HG03025 (cell line): Measurements from ENCODE around the gene GYG2.
"Not testable (repeated sequence)": the region's sequence is repeated elsewhere in the genome, so short reads cannot be mapped to it uniquely, and the experiment has no call there.

Experiments used
- ATAC-seq: cut with Tn5 transposase; IDR thresholded peaks from one replicate; pipeline ENCODE4 v1.9.1; 2021; ENCODE audit warnings: mild to moderate bottlenecking, moderate library complexity; ENCODE audit not compliant: unreplicated experiment, low FRiP score

Gene GYG2

GRCh38 chrX:2897690-2898623 is 69.2 kb downstream of the GYG2 start:
- not testable (repeated sequence) for ATAC-seq

- ATAC-seq = no peak
Observed at GRCh38 chrX:2898846-2899512, 70.2 kb downstream of the GYG2 start.

GRCh38 chrX:2901367-2902036 is 72.8 kb downstream of the GYG2 start:
- ATAC-seq = no peak

GRCh38 chrX:2902841-2903240 is 74.1 kb downstream of the GYG2 start:
- no peak for ATAC-seq

- no peak for ATAC-seq
Observed at GRCh38 chrX:2903366-2903765, 74.6 kb downstream of the GYG2 start.

GRCh38 chrX:2907295-2907694 is 78.6 kb downstream of the GYG2 start:
- no peak for ATAC-seq

- ATAC-seq = no peak
Observed at GRCh38 chrX:2908125-2908685, 79.5 kb downstream of the GYG2 start.

GRCh38 chrX:2910109-2910508 is 81.4 kb downstream of the GYG2 start:
- ATAC-seq = no peak

GRCh38 chrX:2913118-2913517 is 84.4 kb downstream of the GYG2 start:
- no peak for ATAC-seq

GRCh38 chrX:2917767-2918166 is 89.0 kb downstream of the GYG2 start:
- no peak for ATAC-seq

GRCh38 chrX:2921193-2921592 is 92.5 kb downstream of the GYG2 start:
- no peak for ATAC-seq

- no peak for ATAC-seq
Observed at GRCh38 chrX:2921750-2922149, 93.0 kb downstream of the GYG2 start.

GRCh38 chrX:2924151-2924550 is 95.4 kb downstream of the GYG2 start:
- ATAC-seq = no peak

GRCh38 chrX:2926255-2926654 is 97.5 kb downstream of the GYG2 start:
- not testable (repeated sequence) for ATAC-seq

GRCh38 chrX:2926664-2927275 is 98.0 kb downstream of the GYG2 start:
- ATAC-seq = no peak

GRCh38 chrX:2928191-2928582 is 99.5 kb downstream of the GYG2 start:
- no peak for ATAC-seq

GRCh38 chrX:2928583-2929434 is 100.1 kb downstream of the GYG2 start, which contains the start of gene ARSD:
ARSD (minus strand) TSS chrX:2929339; CDS start chrX:2929275, 64 bp downstream.
- peak; percentile 53 for ATAC-seq

- no peak for ATAC-seq
Observed at GRCh38 chrX:2931155-2931554, 102.4 kb downstream of the GYG2 start.

- no peak for ATAC-seq
Observed at GRCh38 chrX:2931612-2932011, 102.9 kb downstream of the GYG2 start.
